SK-N-SH treated with all-trans-retinoic acid at 6 μM for 48 hours (cell line): ENCODE measurements around the gene CENPT.

Experiments
- ARNTL ChIP-seq: fragments of 450-650 bp; formaldehyde crosslinking; IDR thresholded peaks from 2 replicates; pipeline ENCODE4 v1.5.0; 2020; ENCODE audit warnings: low read depth, mild to moderate bottlenecking, moderate library complexity, borderline replicate concordance
- CSDC2 ChIP-seq: fragments of 250-450 bp; sonication (Bioruptor Pico); IDR thresholded peaks from 2 replicates; pipeline ENCODE4 v1.5.0; 2020; ENCODE audit warnings: mild to moderate bottlenecking, moderate library complexity
- RARB ChIP-seq: fragments of 250-450 bp; sonication (Bioruptor Pico); IDR thresholded peaks from 2 replicates; pipeline ENCODE4 v1.8.0; 2021; ENCODE audit warnings: mild to moderate bottlenecking, moderate library complexity
- ZC3H10 ChIP-seq: fragments of 250-450 bp; sonication (Bioruptor Pico); IDR thresholded peaks from 2 replicates; pipeline ENCODE4 v1.5.1; 2021; ENCODE audit warnings: mild to moderate bottlenecking, moderate library complexity
- ZFP30 ChIP-seq: fragments of 450-650 bp; formaldehyde crosslinking; IDR thresholded peaks from 2 replicates; pipeline ENCODE4 v1.5.0; 2022; ENCODE audit warnings: mild to moderate bottlenecking, moderate library complexity
- ZNF8 ChIP-seq: fragments of 450-650 bp; formaldehyde crosslinking; IDR thresholded peaks from 2 replicates; pipeline ENCODE4 v1.5.0; 2020; ENCODE audit warnings: mild to moderate bottlenecking, moderate library complexity
- TF ChIP-seq, protein P1 (sequence below): fragments of 250-450 bp; sonication (Bioruptor Pico); IDR thresholded peaks from 2 replicates; pipeline ENCODE4 v1.8.0; 2020; ENCODE audit warnings: mild to moderate bottlenecking, moderate library complexity, borderline replicate concordance
- TF ChIP-seq, protein P2 (sequence below): fragments of 250-450 bp; sonication (Bioruptor Pico); IDR thresholded peaks from 2 replicates; pipeline ENCODE4 v1.8.0; 2021; ENCODE audit warnings: low read depth, mild to moderate bottlenecking, moderate library complexity, borderline replicate concordance
- TF ChIP-seq, protein P3 (sequence below): fragments of 250-450 bp; sonication (Bioruptor Pico); IDR thresholded peaks from 2 replicates; pipeline ENCODE4 v1.5.1; 2020; ENCODE audit warnings: low read depth, mild to moderate bottlenecking, moderate library complexity

DNA sequence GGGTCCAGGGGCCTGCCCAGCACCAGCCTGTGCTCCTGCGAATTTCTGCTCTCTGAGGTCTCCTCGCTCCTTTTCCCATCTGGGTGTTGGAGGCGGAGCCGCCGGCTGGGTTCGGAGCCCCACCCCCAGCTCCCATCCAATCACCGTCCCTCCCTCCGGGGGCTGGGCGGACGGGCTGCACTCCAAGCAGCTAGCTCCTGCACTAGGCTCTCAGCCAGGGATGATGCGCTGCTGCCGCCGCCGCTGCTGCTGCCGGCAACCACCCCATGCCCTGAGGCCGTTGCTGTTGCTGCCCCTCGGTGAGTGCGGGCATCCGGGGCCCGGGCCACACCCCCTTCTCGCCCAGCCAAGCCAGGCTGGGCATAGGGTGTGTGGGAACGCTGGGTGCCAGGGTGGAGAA lies 37.2 kb upstream of the CENPT start, which contains the start of gene NRN1L:
- TF ChIP-seq, protein P1, sequence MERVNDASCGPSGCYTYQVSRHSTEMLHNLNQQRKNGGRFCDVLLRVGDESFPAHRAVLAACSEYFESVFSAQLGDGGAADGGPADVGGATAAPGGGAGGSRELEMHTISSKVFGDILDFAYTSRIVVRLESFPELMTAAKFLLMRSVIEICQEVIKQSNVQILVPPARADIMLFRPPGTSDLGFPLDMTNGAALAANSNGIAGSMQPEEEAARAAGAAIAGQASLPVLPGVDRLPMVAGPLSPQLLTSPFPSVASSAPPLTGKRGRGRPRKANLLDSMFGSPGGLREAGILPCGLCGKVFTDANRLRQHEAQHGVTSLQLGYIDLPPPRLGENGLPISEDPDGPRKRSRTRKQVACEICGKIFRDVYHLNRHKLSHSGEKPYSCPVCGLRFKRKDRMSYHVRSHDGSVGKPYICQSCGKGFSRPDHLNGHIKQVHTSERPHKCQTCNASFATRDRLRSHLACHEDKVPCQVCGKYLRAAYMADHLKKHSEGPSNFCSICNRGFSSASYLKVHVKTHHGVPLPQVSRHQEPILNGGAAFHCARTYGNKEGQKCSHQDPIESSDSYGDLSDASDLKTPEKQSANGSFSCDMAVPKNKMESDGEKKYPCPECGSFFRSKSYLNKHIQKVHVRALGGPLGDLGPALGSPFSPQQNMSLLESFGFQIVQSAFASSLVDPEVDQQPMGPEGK (CRISPR knock-in tag), result no peak
- TF ChIP-seq, protein P2, sequence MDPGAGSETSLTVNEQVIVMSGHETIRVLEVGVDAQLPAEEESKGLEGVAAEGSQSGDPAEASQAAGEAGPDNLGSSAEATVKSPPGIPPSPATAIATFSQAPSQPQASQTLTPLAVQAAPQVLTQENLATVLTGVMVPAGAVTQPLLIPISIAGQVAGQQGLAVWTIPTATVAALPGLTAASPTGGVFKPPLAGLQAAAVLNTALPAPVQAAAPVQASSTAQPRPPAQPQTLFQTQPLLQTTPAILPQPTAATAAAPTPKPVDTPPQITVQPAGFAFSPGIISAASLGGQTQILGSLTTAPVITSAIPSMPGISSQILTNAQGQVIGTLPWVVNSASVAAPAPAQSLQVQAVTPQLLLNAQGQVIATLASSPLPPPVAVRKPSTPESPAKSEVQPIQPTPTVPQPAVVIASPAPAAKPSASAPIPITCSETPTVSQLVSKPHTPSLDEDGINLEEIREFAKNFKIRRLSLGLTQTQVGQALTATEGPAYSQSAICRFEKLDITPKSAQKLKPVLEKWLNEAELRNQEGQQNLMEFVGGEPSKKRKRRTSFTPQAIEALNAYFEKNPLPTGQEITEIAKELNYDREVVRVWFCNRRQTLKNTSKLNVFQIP (CRISPR knock-in tag), result no peak
- TF ChIP-seq CSDC2 (CRISPR knock-in tag), result no peak
- no peak for TF ChIP-seq ZFP30 (CRISPR knock-in tag)
- no peak for TF ChIP-seq ZC3H10 (CRISPR knock-in tag)
- TF ChIP-seq ZNF8 (CRISPR knock-in tag), result no peak
- no peak for TF ChIP-seq RARB (CRISPR knock-in tag)
- TF ChIP-seq ARNTL (CRISPR knock-in tag), result no peak
- TF ChIP-seq, protein P3, sequence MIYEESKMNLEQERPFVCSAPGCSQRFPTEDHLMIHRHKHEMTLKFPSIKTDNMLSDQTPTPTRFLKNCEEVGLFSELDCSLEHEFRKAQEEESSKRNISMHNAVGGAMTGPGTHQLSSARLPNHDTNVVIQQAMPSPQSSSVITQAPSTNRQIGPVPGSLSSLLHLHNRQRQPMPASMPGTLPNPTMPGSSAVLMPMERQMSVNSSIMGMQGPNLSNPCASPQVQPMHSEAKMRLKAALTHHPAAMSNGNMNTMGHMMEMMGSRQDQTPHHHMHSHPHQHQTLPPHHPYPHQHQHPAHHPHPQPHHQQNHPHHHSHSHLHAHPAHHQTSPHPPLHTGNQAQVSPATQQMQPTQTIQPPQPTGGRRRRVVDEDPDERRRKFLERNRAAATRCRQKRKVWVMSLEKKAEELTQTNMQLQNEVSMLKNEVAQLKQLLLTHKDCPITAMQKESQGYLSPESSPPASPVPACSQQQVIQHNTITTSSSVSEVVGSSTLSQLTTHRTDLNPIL (CRISPR knock-in tag), result no peak
